Measurements from ENCODE around the gene TXNDC5. TPM values are rescaled to one million over a fixed set of nuclear protein-coding genes. Genes with fewer than 3 reads are reported as not detected.

Gene TXNDC5
- total and polyA plus RNA-seq, 9 donors: 88.0 to 272 (median 107) TPM

DNA sequence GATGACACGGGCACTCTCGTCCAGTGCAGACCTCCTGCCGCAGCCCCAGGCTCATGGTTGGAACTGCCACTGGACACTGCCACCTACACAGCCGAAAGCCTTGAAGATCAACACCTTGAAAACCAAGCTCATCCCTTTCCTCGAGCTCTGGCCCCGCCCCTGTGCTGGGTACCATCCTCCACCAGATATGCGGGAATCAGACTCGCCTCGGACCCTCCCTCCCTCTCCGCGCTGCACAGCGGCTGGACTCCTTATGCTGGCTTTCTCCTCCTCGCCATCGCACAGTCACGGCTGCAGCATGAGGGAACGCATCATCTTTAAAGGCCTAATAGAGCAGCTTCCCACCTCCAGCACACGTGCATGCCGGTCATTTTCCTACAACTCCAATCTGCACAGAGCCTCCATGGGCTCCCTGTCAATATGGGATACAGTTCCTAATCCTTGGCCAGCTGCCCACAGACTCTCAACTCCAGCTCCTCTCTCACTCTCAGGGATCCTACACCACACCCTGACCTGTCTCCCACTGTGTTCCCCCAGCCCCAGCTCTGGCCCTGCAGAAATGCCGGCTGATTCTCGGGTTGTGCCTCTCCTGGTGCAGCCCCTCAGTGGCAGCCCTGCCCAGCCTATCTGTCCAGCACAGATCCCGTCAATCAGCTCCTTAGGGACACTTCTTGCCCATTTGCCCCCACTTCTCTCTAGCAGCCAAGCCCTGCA lies 23.2 kb downstream of the TXNDC5 start:
- no peak for DNase-seq
- H3K4me1 ChIP-seq (ENCODE audit: insufficient read depth): no peaks in the 10 kb centered on the region
- WGBS, 3 donors: 93 to 95% (median 94%) methylated on average over 20 to 21 of the region's 21 CpGs
- no peak overlapping the region for H3K4me3 ChIP-seq
- no peaks in the 10 kb centered on the region for H3K9me3 ChIP-seq
- intact Hi-C loops (cut with DNase I): no loop called here
- H3K27ac ChIP-seq: no peak overlapping the region
- no peaks in the 10 kb centered on the region for H3K27me3 ChIP-seq
- peaks cover 2% of the 10 kb centered on the region for H3K36me3 ChIP-seq
- TF ChIP-seq EP300 (IDR thresholded peaks at IDR 0.05): no peak
- TF ChIP-seq POLR2A (IDR thresholded peaks at IDR 0.05): no peak
- no peak for TF ChIP-seq CTCF (IDR thresholded peaks at IDR 0.05)

GRCh38 chr6:7886132-7886531 lies 24.5 kb downstream of the TXNDC5 start:
- intact Hi-C loops (cut with DNase I): no loop called here
- WGBS, 3 donors: 86 to 91% (median 90%) methylated on average over 3 of the region's 3 CpGs
- no peaks in the 10 kb centered on the region for H3K9me3 ChIP-seq
- H3K4me3 ChIP-seq: no peak overlapping the region
- H3K36me3 ChIP-seq: peaks cover 2% of the 10 kb centered on the region
- no peaks in the 10 kb centered on the region for H3K4me1 ChIP-seq (ENCODE audit: insufficient read depth)
- DNase-seq: no peak
- no peaks in the 10 kb centered on the region for H3K27me3 ChIP-seq
- no peak overlapping the region for H3K27ac ChIP-seq
- no peak for TF ChIP-seq CTCF (IDR thresholded peaks at IDR 0.05)
- no peak for TF ChIP-seq EP300 (IDR thresholded peaks at IDR 0.05)
- TF ChIP-seq POLR2A (IDR thresholded peaks at IDR 0.05): no peak

DNA sequence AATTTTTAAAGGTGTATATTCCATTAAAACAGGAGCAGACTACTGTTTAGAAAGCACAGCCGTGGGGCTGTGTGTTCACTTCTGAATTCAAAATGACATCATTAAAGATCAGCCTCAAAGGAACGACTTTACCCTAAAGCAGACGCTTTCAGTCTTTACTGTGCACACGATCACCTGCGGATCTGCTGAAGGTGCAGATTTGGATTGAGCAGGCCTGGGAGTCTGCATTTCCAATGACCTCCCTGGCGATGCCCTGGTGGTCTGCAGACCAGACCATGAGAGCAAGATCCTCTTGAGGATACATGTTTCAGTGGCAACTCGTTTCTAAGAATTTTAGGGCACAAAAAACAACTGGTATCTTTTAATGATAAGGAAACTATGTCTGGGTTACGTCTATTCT lies 27.2 kb downstream of the TXNDC5 start:
- Histone ChIP-seq H3K4me1 (ENCODE audit: insufficient read depth) (no peaks in the 10 kb centered on the region), H3K4me3 (no peak overlapping the region), H3K27ac (no peak overlapping the region), H3K36me3 (peaks cover 2% of the 10 kb centered on the region), H3K9me3 (no peaks in the 10 kb centered on the region), H3K27me3 (no peaks in the 10 kb centered on the region)
- intact Hi-C loops (cut with DNase I): no loop called here
- DNase-seq: no peak
- 74 to 77% (median 75%) methylated on average over 8 of the region's 8 CpGs for WGBS, 3 donors
- TF ChIP-seq CTCF (IDR thresholded peaks at IDR 0.05): no peak

DNA sequence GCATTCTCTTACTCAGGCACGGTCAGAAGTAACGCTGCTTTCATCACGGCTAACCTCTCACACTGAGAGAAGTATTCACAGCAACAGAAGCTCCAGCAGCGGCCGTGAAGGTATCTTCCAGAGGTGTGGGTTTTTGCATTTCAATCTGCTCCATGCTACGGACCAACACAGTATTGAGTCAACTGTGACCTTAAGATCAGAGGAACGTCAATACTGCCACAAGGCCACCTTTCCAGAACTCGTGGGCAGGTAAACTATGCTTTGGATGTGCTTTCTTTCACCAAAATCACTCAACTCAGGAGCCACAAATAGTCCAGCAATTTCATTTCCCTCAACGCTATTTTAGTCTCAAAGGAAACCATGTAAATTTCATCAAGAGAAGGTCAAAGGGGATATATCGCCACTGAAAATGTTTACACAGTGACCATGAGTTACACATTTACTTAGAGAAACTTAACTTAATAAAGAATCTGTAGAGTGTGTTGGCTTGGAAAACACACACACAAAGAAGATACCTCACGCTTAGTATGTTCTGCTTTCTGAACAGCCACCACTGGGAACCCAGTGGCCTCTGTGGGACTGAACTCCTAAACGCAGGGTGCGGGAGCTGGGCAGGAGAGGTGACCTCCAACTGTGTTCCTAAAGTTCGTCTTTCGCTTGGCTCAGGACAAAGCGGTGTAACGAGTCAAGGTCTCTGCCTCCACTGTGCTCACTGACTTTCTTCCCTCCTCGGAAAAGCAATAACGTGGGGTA lies 27.9 kb downstream of the TXNDC5 start:
- DNase-seq: no peak
- peaks cover 2% of the 10 kb centered on the region for H3K36me3 ChIP-seq
- no peaks in the 10 kb centered on the region for H3K9me3 ChIP-seq
- 85 to 88% (median 85%) methylated on average over 19 of the region's 19 CpGs for WGBS, 3 donors
- H3K4me1 ChIP-seq (ENCODE audit: insufficient read depth): no peaks in the 10 kb centered on the region
- H3K4me3 ChIP-seq: no peak overlapping the region
- intact Hi-C loops (cut with DNase I): no loop called here
- TF ChIP-seq EP300 (IDR thresholded peaks at IDR 0.05) (no peak), CTCF (IDR thresholded peaks at IDR 0.05) (no peak), POLR2A (IDR thresholded peaks at IDR 0.05) (no peak)
- H3K27ac ChIP-seq: no peak overlapping the region
- H3K27me3 ChIP-seq: no peaks in the 10 kb centered on the region
